Fibroblast of lung (primary cell): ENCODE measurements around the gene USH2A. TPM values are rescaled to one million over a fixed set of nuclear protein-coding genes. Genes with fewer than 3 reads are reported as not detected.

Experiments
- DNase-seq, 2 donors: peaks; one replicate each; pipeline versions ENCODE4 v3.0.0 to v3.0.0-alpha.2; 2010; ENCODE audit warnings: low read depth in 2 of 2
- H2AFZ ChIP-seq: 2 replicates; pipeline ENCODE4 v1.5.1; 2012; ENCODE audit warnings: low read length, control low read depth, inconsistent platforms
- H3K27ac ChIP-seq: 2 replicates; pipeline ENCODE4 v1.5.1; 2011; ENCODE audit warnings: low read length, control low read depth; ENCODE audit not compliant: insufficient read depth
- H3K27me3 ChIP-seq: 2 replicates; pipeline ENCODE4 v1.5.1; 2011; ENCODE audit warnings: mild to moderate bottlenecking, low read length; ENCODE audit not compliant: control insufficient read depth, insufficient read depth
- H3K36me3 ChIP-seq: 2 replicates; pipeline ENCODE4 v1.5.1; 2011; ENCODE audit warnings: low read length; ENCODE audit not compliant: control insufficient read depth, insufficient read depth
- H3K4me1 ChIP-seq: 2 replicates; pipeline ENCODE4 v1.5.1; 2011; ENCODE audit warnings: low read length; ENCODE audit not compliant: control insufficient read depth, insufficient read depth; ENCODE audit errors: extremely low read depth
- H3K4me2 ChIP-seq: 2 replicates; pipeline ENCODE4 v1.5.1; 2011; ENCODE audit warnings: low read length, control low read depth; ENCODE audit not compliant: insufficient read depth; ENCODE audit errors: extremely low read depth
- H3K4me3 ChIP-seq, 4 experiments: fragments of 200-600 bp in 1 of 4; sonication (generic) in 1 of 4; replicated peaks in 1 of 4; 2 replicates each; pipeline ENCODE4 v1.5.1; 2011 to 2016; ENCODE audit warnings: low read length in 4 of 4, low read depth in 3 of 4, mild to moderate bottlenecking in 3 of 4, control low read depth in 2 of 4, inconsistent platforms in 1 of 4, mixed read lengths in 1 of 4; ENCODE audit not compliant: insufficient read depth in 1 of 4; ENCODE audit errors: control extremely low read depth in 1 of 4
- H3K79me2 ChIP-seq: 2 replicates; pipeline ENCODE4 v1.5.1; 2012; ENCODE audit warnings: mild to moderate bottlenecking, low read length, inconsistent platforms; ENCODE audit not compliant: control insufficient read depth, insufficient read depth
- H3K9ac ChIP-seq: 2 replicates; pipeline ENCODE4 v1.5.1; 2011; ENCODE audit warnings: mild to moderate bottlenecking, low read length, control low read depth; ENCODE audit not compliant: insufficient read depth
- H3K9me3 ChIP-seq: 2 replicates; pipeline ENCODE4 v1.5.1; 2012; ENCODE audit warnings: low read depth, low read length; ENCODE audit not compliant: control insufficient read depth, insufficient read depth
- H4K20me1 ChIP-seq: 2 replicates; pipeline ENCODE4 v1.5.1; 2011; ENCODE audit warnings: low read length; ENCODE audit not compliant: control insufficient read depth, insufficient read depth; ENCODE audit errors: extremely low read depth
- CTCF ChIP-seq, 2 donors: IDR thresholded peaks in 1 of 2; conservative IDR thresholded peaks in 1 of 2; 1 replicate in 1 of 2; 2 replicates in 1 of 2; pipeline ENCODE4 v1.5.1; 2011 to 2012; ENCODE audit warnings: low read length in 2 of 2, control low read depth in 1 of 2, inconsistent platforms in 1 of 2, low read depth in 1 of 2, mild to moderate bottlenecking in 1 of 2
- EZH2 ChIP-seq: IDR thresholded peaks from 2 replicates; pipeline ENCODE4 v1.5.1; 2012; ENCODE audit warnings: low read length, control low read depth, mild to moderate bottlenecking; ENCODE audit errors: missing control alignments
- polyA plus RNA-seq, 2 donors: library from polyadenylated mRNA; depleted of rRNA in 1 of 2; stranded (reverse) in 1 of 2; unstranded in 1 of 2; fragments of >200 nt; gene quantifications; 2 replicates each; pipeline ENCODE4 v1.2.1, GENCODE V29; 2011 to 2012; ENCODE audit warnings: missing spikeins in 1 of 2
- total RNA-seq: library from RNA; depleted of rRNA; stranded (reverse); fragments of >200 nt; gene quantifications from 2 replicates; pipeline ENCODE4 v1.2.1, GENCODE V29; 2014

Gene USH2A
- total and polyA plus RNA-seq, 2 donors (not counting 1 experiment from before 2014, with no cell fraction given): under 0.01 to 0.01 TPM

DNA sequence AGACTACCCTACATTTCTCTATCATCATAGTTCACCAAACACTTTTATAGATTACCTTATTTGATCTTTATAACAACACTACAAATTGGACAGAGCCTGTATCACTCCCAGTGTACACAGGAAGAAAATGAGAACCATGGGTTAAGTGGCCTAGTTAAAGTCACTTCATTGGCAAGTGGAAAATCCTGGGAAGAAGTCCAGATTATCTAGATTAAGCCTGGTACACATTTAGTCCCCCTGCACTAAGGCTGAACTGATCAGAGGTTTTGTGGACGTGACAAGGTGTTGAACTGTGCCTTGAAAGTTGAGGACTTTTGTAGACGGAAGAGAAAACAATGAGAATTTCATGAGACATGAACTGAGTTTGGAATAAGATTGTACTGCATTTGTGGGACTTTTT, 7.5 kb upstream of the USH2A start:
- Histone ChIP-seq H4K20me1 (no peaks in the 10 kb centered on the region), H3K9me3 (no peaks in the 10 kb centered on the region), H3K9ac (no peak overlapping the region), H3K4me2 (no peak overlapping the region), H3K36me3 (no peaks in the 10 kb centered on the region), H3K4me3 (no peak overlapping the region), H3K27me3 (no peaks in the 10 kb centered on the region), H3K79me2 (no peaks in the 10 kb centered on the region), H3K27ac (no peak overlapping the region), H2AFZ (no peak overlapping the region), H3K4me1 (no peaks in the 10 kb centered on the region)
- TF ChIP-seq CTCF (conservative IDR thresholded peaks at IDR 0.05 in 1 of 2, IDR thresholded peaks at IDR 0.05 in 1 of 2; ENCODE audit: low read depth in 1 of 2, low read length in 2 of 2) (no peak), EZH2 (no peak)
- no peak for DNase-seq

GRCh38 chr1:216425577-216425976, 2.3 kb upstream of the USH2A start:
- Histone ChIP-seq H3K9ac (no peak overlapping the region), H3K27ac (no peak overlapping the region), H4K20me1 (no peaks in the 10 kb centered on the region), H2AFZ (no peak overlapping the region), H3K4me3 (no peak overlapping the region), H3K4me2 (no peak overlapping the region), H3K27me3 (no peaks in the 10 kb centered on the region), H3K9me3 (no peaks in the 10 kb centered on the region), H3K79me2 (no peaks in the 10 kb centered on the region), H3K36me3 (no peaks in the 10 kb centered on the region), H3K4me1 (no peaks in the 10 kb centered on the region)
- peak in 1 of 2 donors; percentile 4 for DNase-seq
- no peak for TF ChIP-seq CTCF (conservative IDR thresholded peaks at IDR 0.05 in 1 of 2, IDR thresholded peaks at IDR 0.05 in 1 of 2; ENCODE audit: low read depth in 1 of 2, low read length in 2 of 2)
- no peak for TF ChIP-seq EZH2

GRCh38 chr1:216420746-216421145, 2.5 kb downstream of the USH2A start:
- Histone ChIP-seq H3K36me3 (no peaks in the 10 kb centered on the region), H3K4me2 (no peak overlapping the region), H2AFZ (no peak overlapping the region), H3K9ac (no peak overlapping the region), H4K20me1 (no peaks in the 10 kb centered on the region), H3K4me1 (no peaks in the 10 kb centered on the region), H3K79me2 (no peaks in the 10 kb centered on the region), H3K4me3 (no peak overlapping the region), H3K9me3 (no peaks in the 10 kb centered on the region), H3K27ac (no peak overlapping the region), H3K27me3 (no peaks in the 10 kb centered on the region)
- no peak for DNase-seq
- TF ChIP-seq EZH2: no peak
- no peak for TF ChIP-seq CTCF (conservative IDR thresholded peaks at IDR 0.05 in 1 of 2, IDR thresholded peaks at IDR 0.05 in 1 of 2; ENCODE audit: low read depth in 1 of 2, low read length in 2 of 2)
